ENCODE results near the gene RBSN. TPM values are rescaled to one million over a fixed set of nuclear protein-coding genes. Genes with fewer than 3 reads are reported as not detected.

The RBSN gene
- total RNA-seq, 2 donors from 2014 or later = 17.9 to 39.4 TPM

- WGBS = under 1% methylated on average over 25 of the region's 25 CpGs
- intact Hi-C loops (cut with DNase I) = no loop called here
- Histone ChIP-seq H3K4me3 (peak overlapping the region; percentile 60 to 65), H3K4me1 (replicated peaks) (no peaks in the 10 kb centered on the region), H3K27ac (peak overlapping the region; percentile 68 to 73), H3K9me3 (no peaks in the 10 kb centered on the region), H3K36me3 (no peaks in the 10 kb centered on the region), H3K27me3 (replicated peaks; ENCODE audit: insufficient read depth) (no peaks in the 10 kb centered on the region)
- TF ChIP-seq POLR2A (IDR thresholded peaks at IDR 0.05) (no peak), CTCF (IDR thresholded peaks at IDR 0.05) (no peak), POLR2AphosphoS5 (IDR thresholded peaks at IDR 0.05) (no peak)
- no peak for DNase-seq (ENCODE audit: low spot score)
Observed at GRCh38 chr3:15064299-15064834, 34.6 kb downstream of the RBSN start.

GRCh38 chr3:15063656-15064286 is 35.2 kb downstream of the RBSN start:
- H3K36me3 ChIP-seq = peaks cover 0 to 1% of the 10 kb centered on the region in 2 donors
- peak overlapping the region; percentile 60 to 65 for H3K4me3 ChIP-seq
- no peak overlapping the region for H3K27ac ChIP-seq
- no peak for DNase-seq (ENCODE audit: low spot score)
- intact Hi-C loops (cut with DNase I) = no loop called here
- WGBS = 84% methylated on average over 13 of the region's 13 CpGs
- no peaks in the 10 kb centered on the region for H3K9me3 ChIP-seq
- no peaks in the 10 kb centered on the region for H3K27me3 ChIP-seq (replicated peaks; ENCODE audit: insufficient read depth)
- TF ChIP-seq POLR2A (IDR thresholded peaks at IDR 0.05) = no peak
- TF ChIP-seq CTCF (IDR thresholded peaks at IDR 0.05) = no peak
- TF ChIP-seq POLR2AphosphoS5 (IDR thresholded peaks at IDR 0.05) = no peak
- no peaks in the 10 kb centered on the region for H3K4me1 ChIP-seq (replicated peaks)

- H3K4me3 ChIP-seq = no peak overlapping the region
- no peaks in the 10 kb centered on the region for H3K27me3 ChIP-seq (replicated peaks; ENCODE audit: insufficient read depth)
- TF ChIP-seq POLR2A (IDR thresholded peaks at IDR 0.05) = no peak
- no peak for TF ChIP-seq POLR2AphosphoS5 (IDR thresholded peaks at IDR 0.05)
- TF ChIP-seq CTCF (IDR thresholded peaks at IDR 0.05) = no peak
- H3K27ac ChIP-seq = no peak overlapping the region
- DNase-seq (ENCODE audit: low spot score) = no peak
- H3K9me3 ChIP-seq = no peaks in the 10 kb centered on the region
- no peaks in the 10 kb centered on the region for H3K4me1 ChIP-seq (replicated peaks)
- peaks cover 0 to 7% of the 10 kb centered on the region in 2 donors for H3K36me3 ChIP-seq
- WGBS = 70% methylated on average over 4 of the region's 4 CpGs
- intact Hi-C loops (cut with DNase I) = no loop called here
Observed at GRCh38 chr3:15063238-15063637, 35.7 kb downstream of the RBSN start.

- Histone ChIP-seq H3K36me3 (peaks cover 0 to 9% of the 10 kb centered on the region in 2 donors), H3K4me1 (replicated peaks) (no peaks in the 10 kb centered on the region), H3K27ac (no peak overlapping the region), H3K4me3 (no peak overlapping the region), H3K27me3 (replicated peaks; ENCODE audit: insufficient read depth) (no peaks in the 10 kb centered on the region), H3K9me3 (no peaks in the 10 kb centered on the region)
- TF ChIP-seq POLR2AphosphoS5 (IDR thresholded peaks at IDR 0.05) (no peak), POLR2A (IDR thresholded peaks at IDR 0.05) (no peak), CTCF (IDR thresholded peaks at IDR 0.05) (no peak)
- intact Hi-C loops (cut with DNase I) = no loop called here
- DNase-seq (ENCODE audit: low spot score) = no peak
- WGBS = 95% methylated on average over 3 of the region's 3 CpGs
Observed at GRCh38 chr3:15060029-15060428, 38.9 kb downstream of the RBSN start.

Data from prostate gland (tissue), 2 donors.